ENCODE data around the gene OLFML1.

Gene OLFML1

GRCh38 chr11:7532405-7533145 lies 47.3 kb downstream of the OLFML1 start:
- no peak for DNase-seq (ENCODE audit: low read depth)

GRCh38 chr11:7533199-7534041 lies 48.1 kb downstream of the OLFML1 start:
- DNase-seq (ENCODE audit: low read depth): no peak

- DNase-seq (ENCODE audit: low read depth): no peak
Measured at GRCh38 chr11:7534042-7534378, 48.7 kb downstream of the OLFML1 start.

GRCh38 chr11:7536100-7536499 lies 50.8 kb downstream of the OLFML1 start:
- no peak for DNase-seq (ENCODE audit: low read depth)

GRCh38 chr11:7537265-7537664 lies 52.0 kb downstream of the OLFML1 start:
- DNase-seq (ENCODE audit: low read depth): no peak

GRCh38 chr11:7538031-7538430 lies 52.7 kb downstream of the OLFML1 start:
- DNase-seq (ENCODE audit: low read depth): no peak

GRCh38 chr11:7538466-7539454 lies 53.5 kb downstream of the OLFML1 start:
- DNase-seq (ENCODE audit: low read depth): no peak

GRCh38 chr11:7540830-7541555 lies 55.7 kb downstream of the OLFML1 start:
- no peak for DNase-seq (ENCODE audit: low read depth)

GRCh38 chr11:7543302-7543701 lies 58.0 kb downstream of the OLFML1 start:
- DNase-seq (ENCODE audit: low read depth): no peak

- no peak for DNase-seq (ENCODE audit: low read depth)
Measured at GRCh38 chr11:7544021-7544420, 58.7 kb downstream of the OLFML1 start.

- DNase-seq (ENCODE audit: low read depth): no peak
Measured at GRCh38 chr11:7545611-7546010, 60.3 kb downstream of the OLFML1 start.

- DNase-seq (ENCODE audit: low read depth): no peak
Measured at GRCh38 chr11:7546324-7546791, 61.1 kb downstream of the OLFML1 start.

GRCh38 chr11:7547687-7548086 lies 62.4 kb downstream of the OLFML1 start:
- no peak for DNase-seq (ENCODE audit: low read depth)

GRCh38 chr11:7548659-7549274 lies 63.5 kb downstream of the OLFML1 start:
- DNase-seq (ENCODE audit: low read depth): no peak

GRCh38 chr11:7549681-7550080 lies 64.4 kb downstream of the OLFML1 start:
- DNase-seq (ENCODE audit: low read depth): no peak

- DNase-seq (ENCODE audit: low read depth): peak; percentile 8
Measured at GRCh38 chr11:7551571-7551970, 66.3 kb downstream of the OLFML1 start.

- no peak for DNase-seq (ENCODE audit: low read depth)
Measured at GRCh38 chr11:7552666-7553065, 67.4 kb downstream of the OLFML1 start.

- DNase-seq (ENCODE audit: low read depth): no peak
Measured at GRCh38 chr11:7555052-7555699, 69.9 kb downstream of the OLFML1 start.

GRCh38 chr11:7558046-7558445 lies 72.7 kb downstream of the OLFML1 start:
- no peak for DNase-seq (ENCODE audit: low read depth)

Data from non-pigmented ciliary epithelial cell (primary cell).